Measurements from ENCODE around the gene SQOR.

Gene SQOR

DNA sequence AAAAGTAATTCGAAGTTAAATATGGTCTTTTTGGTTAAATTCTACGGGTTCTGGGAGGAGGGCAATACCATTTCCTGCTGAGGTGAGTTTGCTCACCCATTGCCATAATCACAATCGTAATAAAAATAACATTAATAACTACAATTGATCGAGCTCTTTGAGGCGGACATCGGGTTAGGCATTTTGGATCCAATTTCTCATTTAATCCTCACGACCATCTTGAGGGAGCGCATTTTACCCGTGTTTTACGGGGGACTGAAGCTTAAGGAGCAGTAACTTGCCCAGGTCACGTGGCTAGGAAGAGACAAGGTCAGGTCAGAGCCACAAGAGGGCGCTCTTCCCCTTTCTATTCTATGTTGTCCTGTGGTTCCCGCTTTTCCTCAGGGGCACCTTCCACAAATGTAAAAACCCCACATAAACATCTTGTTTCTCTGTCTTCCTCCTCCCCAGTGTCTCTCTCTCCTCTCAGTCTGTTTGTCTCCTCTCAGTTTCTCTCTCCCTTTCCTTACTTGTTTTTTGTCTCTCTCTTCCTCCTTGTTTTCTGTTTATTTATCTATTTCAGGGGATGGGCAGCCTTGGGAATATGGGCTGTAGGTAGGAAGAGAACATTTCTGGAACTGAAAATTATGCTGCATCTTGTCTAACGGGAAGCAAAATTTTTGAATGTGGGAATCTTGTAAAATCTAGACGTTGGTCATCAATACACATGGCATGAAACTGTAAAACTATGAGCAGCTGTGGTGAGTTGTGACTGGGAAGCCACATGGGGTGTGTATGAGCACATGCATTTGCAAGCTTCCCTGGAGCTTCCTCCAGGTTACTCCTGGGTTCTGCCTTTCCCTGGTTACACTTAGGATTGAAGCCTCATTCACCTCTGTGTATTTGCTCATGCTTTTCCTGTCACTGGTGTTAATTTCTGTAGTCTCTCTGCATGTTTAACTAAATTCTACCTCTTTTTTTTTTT, 71.0 kb downstream of the SQOR start:
- DNase-seq (ENCODE audit: low spot score) = peak; percentile 75

DNA sequence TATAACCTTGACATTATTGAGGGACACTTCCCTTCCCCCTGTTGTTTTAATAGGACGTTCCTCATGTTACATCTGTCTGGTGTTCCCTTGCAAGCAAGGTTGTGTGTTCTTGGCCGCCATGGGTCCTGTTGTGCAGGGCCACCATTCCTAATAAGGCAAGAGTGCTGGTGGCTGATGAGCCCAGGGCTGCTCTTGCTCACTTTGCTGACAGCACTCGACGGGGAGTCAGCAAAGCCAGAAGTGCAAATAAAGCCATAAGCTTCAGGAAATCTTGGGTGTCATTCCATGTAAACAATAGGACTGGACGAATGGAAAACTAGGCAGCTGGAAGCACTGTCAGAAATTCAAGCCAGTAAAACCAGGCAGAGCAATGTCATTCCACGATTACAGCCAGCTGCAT, 75.8 kb downstream of the SQOR start:
- no peak for DNase-seq (ENCODE audit: low spot score)

DNA sequence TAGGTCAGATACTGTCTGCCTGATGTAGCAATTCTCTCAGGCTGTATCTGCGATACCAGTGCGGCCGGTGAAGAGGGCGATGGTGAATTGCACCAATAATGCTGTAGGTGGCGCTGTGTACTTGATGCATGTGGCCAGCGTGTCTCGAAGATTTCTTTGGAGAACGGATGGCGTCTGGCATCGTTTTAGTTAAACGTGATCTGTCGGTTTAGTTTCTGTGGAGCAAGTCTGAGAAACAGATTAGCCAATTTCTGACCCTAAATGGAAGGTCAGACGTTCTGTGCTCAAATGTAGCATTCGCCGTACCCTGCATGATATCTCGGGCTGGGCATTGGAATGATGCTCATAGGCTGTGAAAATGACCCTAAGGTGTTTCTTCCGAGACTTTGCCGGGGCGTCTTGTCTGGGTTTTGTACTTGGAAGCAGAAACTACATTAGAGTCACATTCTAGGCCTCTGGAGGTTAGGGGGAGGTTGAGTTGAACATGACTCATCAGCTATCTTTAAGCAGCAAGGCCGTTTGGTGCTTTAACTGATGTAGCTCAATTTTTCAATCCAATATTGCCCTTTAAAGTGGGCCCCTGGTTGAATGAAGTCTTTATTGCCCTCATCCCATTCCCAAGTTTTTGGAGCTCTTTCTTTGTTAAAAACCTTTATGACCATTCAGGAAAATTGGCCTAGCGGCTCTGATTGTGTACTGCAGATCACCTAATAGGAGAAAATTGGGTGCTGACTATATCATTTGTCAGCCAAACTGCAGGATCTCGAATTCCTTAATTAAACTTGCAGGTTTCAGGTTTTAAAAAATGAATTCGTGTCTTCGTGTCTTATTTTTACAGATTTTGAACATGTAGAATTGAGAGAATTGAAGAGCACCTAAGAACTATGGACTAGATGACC, 80.0 kb downstream of the SQOR start:
- peak; percentile 30 for DNase-seq (ENCODE audit: low spot score)

GRCh38 chr15:45715528-45715927, 80.7 kb downstream of the SQOR start:
- no peak for DNase-seq (ENCODE audit: low spot score)

DNA sequence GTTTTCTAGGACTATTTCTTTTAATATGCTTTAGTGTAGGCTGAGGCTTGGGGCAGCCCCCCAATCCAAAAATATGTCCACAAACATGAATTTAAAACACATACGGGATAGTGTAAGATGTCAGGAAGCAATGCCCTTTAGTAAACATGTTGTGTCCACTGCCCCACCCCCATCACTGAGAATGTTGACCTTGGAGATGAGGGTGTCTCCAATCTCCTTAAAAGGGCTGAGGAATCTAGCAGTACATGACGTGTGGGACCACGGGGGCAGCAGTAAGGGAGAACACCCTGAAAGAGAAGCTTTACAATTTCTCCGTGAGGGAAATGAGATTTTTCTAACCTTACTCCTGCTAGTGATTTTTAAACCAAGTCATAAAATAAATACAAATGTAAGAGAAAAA, 84.7 kb downstream of the SQOR start:
- DNase-seq (ENCODE audit: low spot score) = no peak

- no peak for DNase-seq (ENCODE audit: low spot score)
Measured at GRCh38 chr15:45720183-45720582, 85.4 kb downstream of the SQOR start.

DNA sequence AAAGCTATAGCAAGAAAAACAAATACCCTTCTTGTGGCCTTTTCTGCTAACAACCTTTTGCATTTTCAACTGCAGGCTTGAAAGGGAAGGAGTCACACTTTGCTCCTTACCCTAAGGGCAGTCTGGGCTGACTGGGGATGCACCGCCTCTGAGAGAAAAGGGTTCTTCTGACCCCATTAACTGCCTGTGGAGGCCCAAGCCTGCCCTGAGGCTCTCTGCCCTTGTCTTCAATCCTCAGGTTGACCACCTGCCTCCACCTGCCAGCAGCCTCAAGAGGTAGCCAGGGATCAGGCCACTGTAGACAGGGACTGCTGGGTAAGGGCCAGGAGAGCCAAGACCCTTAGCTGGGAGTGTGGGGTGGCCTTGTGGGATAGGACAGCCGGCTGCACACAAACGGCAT, 93.8 kb downstream of the SQOR start:
- DNase-seq (ENCODE audit: low spot score) = no peak

- DNase-seq (ENCODE audit: low spot score) = no peak
Measured at GRCh38 chr15:45729141-45729540, 94.3 kb downstream of the SQOR start.

- no peak for DNase-seq (ENCODE audit: low spot score)
Measured at GRCh38 chr15:45731343-45731742, 96.5 kb downstream of the SQOR start.

GRCh38 chr15:45732662-45733061, 97.8 kb downstream of the SQOR start:
- no peak for DNase-seq (ENCODE audit: low spot score)

- DNase-seq (ENCODE audit: low spot score) = no peak
Measured at GRCh38 chr15:45734260-45734711, 99.5 kb downstream of the SQOR start.

All from SW480 (cell line).